GM12875 (cell line): ENCODE results near the gene CPE.

Experiments
- H3K4me3 ChIP-seq: one replicate; pipeline ENCODE4 v1.5.1; 2011; ENCODE audit warnings: low read depth, low read length, control low read depth
- TF ChIP-seq, protein P1 (sequence below): IDR thresholded peaks from 2 replicates; pipeline ENCODE4 v1.5.1; 2011; ENCODE audit warnings: low read depth, mild to moderate bottlenecking, control low read depth, inconsistent platforms, low read length, moderate library complexity, borderline replicate concordance; ENCODE audit not compliant: insufficient read depth

The CPE gene

DNA sequence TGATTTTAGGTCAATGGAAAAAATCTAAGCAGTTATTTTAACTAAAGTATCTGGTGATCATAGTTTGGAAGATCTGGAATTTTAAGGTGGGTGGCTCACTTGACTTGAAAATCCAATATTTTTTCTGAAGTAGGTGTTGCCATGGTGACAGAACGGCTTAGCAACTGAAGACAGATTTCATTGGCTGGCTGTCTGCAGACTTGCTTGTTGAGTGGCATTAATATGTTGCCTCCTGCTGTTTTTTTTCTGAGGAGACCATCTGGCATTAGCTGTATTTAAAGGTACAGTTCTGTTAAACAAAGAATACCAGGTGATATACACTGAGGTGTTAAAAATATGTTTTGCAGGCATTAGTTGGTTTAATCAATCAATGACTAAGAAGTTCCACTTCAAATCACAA is 19.8 kb downstream of the CPE start:
- no peak overlapping the region for H3K4me3 ChIP-seq
- TF ChIP-seq, protein P1, sequence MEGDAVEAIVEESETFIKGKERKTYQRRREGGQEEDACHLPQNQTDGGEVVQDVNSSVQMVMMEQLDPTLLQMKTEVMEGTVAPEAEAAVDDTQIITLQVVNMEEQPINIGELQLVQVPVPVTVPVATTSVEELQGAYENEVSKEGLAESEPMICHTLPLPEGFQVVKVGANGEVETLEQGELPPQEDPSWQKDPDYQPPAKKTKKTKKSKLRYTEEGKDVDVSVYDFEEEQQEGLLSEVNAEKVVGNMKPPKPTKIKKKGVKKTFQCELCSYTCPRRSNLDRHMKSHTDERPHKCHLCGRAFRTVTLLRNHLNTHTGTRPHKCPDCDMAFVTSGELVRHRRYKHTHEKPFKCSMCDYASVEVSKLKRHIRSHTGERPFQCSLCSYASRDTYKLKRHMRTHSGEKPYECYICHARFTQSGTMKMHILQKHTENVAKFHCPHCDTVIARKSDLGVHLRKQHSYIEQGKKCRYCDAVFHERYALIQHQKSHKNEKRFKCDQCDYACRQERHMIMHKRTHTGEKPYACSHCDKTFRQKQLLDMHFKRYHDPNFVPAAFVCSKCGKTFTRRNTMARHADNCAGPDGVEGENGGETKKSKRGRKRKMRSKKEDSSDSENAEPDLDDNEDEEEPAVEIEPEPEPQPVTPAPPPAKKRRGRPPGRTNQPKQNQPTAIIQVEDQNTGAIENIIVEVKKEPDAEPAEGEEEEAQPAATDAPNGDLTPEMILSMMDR = no peak

DNA sequence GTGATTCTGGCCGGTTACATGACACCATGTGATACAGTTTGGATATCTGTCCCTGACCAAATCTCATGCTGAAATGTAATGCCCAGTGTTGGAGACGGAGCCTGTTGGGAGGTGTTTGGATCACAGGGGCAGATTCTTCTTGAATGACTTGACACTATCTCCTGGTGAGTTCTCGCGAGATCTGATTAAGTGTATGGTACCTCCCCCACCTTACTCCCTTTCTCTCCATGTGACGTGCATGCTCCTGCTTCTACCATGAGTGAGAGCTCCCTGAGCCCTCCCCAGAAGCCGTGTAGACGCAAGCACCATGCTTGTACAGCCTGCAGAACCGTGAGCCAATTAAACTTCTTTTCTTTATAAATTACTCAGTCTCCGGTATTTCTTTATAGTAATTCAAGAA is 23.6 kb downstream of the CPE start:
- H3K4me3 ChIP-seq = no peak overlapping the region
- TF ChIP-seq, protein P1 = no peak

DNA sequence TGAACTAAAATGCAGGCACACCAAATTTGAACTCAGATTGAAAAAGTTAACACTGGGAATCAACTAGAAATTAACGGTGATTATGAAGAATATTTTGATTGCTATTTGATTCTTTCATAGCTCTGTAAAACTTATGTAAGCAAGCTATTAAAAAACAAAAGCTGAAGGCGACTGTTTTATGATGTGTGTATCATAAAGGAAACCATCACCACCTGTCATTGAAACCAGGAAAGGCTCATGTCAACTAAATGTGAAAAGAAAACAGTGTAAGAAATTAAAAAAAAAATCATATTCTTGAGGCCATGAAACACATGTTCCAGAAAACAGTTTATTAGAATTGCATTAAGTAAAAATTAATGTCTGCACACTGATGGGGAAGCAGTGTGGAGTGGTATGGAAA is 24.2 kb downstream of the CPE start:
- TF ChIP-seq, protein P1 = no peak

DNA sequence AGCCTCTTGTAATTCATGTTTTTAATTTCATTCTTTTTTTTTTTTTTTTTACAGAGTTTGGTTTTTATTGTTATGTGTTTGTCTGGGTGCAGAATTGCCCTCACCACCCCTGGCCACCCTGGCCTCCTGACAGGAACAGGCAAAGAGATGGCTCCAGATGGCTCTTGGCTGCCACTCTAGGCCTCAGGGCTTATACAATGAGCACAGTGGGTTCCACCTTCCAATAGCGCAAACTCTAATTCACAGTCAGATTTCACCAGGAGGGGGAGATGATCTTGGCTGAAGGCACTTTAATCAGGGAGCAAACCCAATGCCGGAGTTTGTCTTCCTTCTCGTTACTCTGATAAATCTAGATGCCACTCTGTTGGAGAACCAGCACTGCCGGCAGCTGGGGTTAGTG is 24.8 kb downstream of the CPE start:
- no peak overlapping the region for H3K4me3 ChIP-seq
- TF ChIP-seq, protein P1 = no peak

More for the DNA sequence above, 24.2 kb downstream of the CPE start:
- H3K4me3 ChIP-seq = no peak overlapping the region

DNA sequence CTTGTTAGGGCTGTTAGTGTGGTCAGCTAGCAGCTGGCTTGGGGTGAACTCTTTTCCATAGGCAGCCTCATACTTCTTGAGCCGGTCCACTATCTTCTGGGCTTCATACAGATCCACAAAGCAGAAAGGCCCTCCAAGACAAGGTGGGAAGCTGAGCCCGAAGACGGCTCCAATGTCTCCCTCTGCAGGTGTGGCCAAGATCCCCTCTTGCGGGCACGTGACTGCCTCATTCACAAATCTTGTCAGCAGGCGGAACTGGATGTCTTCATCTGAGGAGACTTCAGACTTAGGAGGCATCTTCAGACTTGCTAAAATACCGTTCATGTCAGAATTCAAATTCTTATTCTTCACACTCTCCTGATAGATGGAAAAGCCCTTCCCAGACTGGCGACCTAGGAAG is 25.3 kb downstream of the CPE start:
- H3K4me3 ChIP-seq = no peak overlapping the region
- TF ChIP-seq, protein P1 = no peak

DNA sequence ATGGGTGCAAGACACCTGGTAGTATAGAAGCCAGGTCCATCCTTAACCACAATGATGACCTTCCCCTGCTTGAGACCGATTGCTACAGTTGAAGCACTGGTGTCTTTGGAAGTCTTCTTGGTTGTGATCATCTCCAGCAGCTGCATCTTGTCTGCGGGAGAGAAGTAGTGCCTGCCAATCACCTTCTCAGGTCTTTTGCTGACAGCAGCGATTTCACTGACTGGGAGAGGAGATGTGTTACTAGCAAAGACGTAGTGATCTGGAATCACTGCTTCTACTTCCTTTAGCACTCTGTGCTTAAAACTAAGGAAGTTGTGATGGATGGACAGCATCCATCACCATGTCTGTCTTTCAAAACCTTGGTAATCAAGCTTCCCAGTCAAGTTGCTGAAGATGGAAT is 25.9 kb downstream of the CPE start:
- H3K4me3 ChIP-seq = no peak overlapping the region
- TF ChIP-seq, protein P1 = no peak

DNA sequence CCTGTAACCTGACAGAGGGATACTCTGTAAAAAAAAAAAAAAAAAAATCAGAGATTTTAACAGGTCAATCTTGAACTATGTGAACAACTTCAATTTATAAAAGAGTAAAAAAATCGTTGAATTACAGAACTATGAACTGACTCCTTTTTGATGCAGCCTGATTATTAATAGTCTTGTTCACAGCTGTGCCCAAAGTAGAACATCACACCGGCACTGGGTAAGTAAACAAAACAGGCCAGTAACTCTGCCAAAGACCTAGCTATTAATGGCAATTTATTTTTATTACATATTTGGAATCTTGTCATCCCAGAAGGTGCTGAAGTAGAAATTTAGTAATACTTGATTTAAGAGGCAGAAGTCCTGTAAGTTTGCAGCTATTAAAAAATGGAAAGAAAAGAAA is 31.4 kb downstream of the CPE start:
- TF ChIP-seq, protein P1 = no peak

More for the DNA sequence above, 31.4 kb downstream of the CPE start:
- no peak overlapping the region for H3K4me3 ChIP-seq
